Natural killer cell (primary cell): ENCODE measurements around the gene JUND. TPM values are rescaled to one million over a fixed set of nuclear protein-coding genes. Genes with fewer than 3 reads are reported as not detected.

Experiments
- ATAC-seq, 3 donors: fragments of 150-1000 bp in 2 of 3; fragments of 200-7000 bp in 1 of 3; cut with Tn5 transposase; 1 replicate in 1 of 3; 2 replicates in 2 of 3; pipeline ENCODE4 v1.10.0; 2021; ENCODE audit warnings: mild to moderate bottlenecking in 2 of 3, moderate library complexity in 2 of 3
- DNase-seq, 2 donors: peaks; one replicate each; pipeline versions ENCODE4 v3.0.0 to v3.0.0-alpha.2; 2013 to 2021; ENCODE audit warnings: mixed read lengths in 1 of 2
- H3K27ac ChIP-seq: one replicate; pipeline ENCODE4 v1.5.1; 2013; ENCODE audit warnings: mild to moderate bottlenecking, low read length
- H3K27me3 ChIP-seq: one replicate; pipeline ENCODE4 v1.6.1; 2013; ENCODE audit warnings: low read length; ENCODE audit not compliant: control insufficient read depth, insufficient read depth
- H3K36me3 ChIP-seq: one replicate; pipeline ENCODE4 v1.6.1; 2013; ENCODE audit warnings: low read length; ENCODE audit not compliant: control insufficient read depth, insufficient read depth
- H3K4me1 ChIP-seq: one replicate; pipeline ENCODE4 v1.6.1; 2013; ENCODE audit warnings: low read length; ENCODE audit not compliant: control insufficient read depth, insufficient read depth
- H3K4me3 ChIP-seq: one replicate; pipeline ENCODE4 v1.5.1; 2013; ENCODE audit warnings: low read length
- H3K9me3 ChIP-seq: one replicate; pipeline ENCODE4 v1.6.1; 2013; ENCODE audit warnings: low read length; ENCODE audit not compliant: control insufficient read depth, insufficient read depth
- H3K27ac Mint-ChIP-seq, 2 donors: one replicate each; pipeline ENCODE4 v1.8.0; 2022; ENCODE audit warnings: mild to moderate bottlenecking in 2 of 2, mixed read lengths in 2 of 2, moderate library complexity in 1 of 2
- H3K27me3 Mint-ChIP-seq, 2 donors: one replicate each; pipeline ENCODE4 v1.8.0; 2022; ENCODE audit warnings: low read depth in 2 of 2, mixed read lengths in 2 of 2
- H3K36me3 Mint-ChIP-seq: one replicate; pipeline ENCODE4 v1.8.0; 2022; ENCODE audit warnings: mixed read lengths
- H3K4me1 Mint-ChIP-seq, 2 donors: one replicate each; pipeline ENCODE4 v1.8.0; 2022; ENCODE audit warnings: mixed read lengths in 2 of 2
- H3K4me3 Mint-ChIP-seq: one replicate; pipeline ENCODE4 v1.8.0; 2022; ENCODE audit warnings: mild to moderate bottlenecking, moderate library complexity, mixed read lengths
- H3K9me3 Mint-ChIP-seq, 2 donors: one replicate each; pipeline ENCODE4 v1.8.0; 2022; ENCODE audit warnings: mixed read lengths in 2 of 2
- WGBS: methylation state at CpG from one replicate; pipeline ENCODE4 v1.1.7; 2013; ENCODE audit warnings: missing lambda C conversion rate; ENCODE audit not compliant: insufficient coverage; 5-methylcytosine and 5-hydroxymethylcytosine counted together
- intact Hi-C: fragments of 100-400 bp; cut with micrococcal nuclease; formaldehyde crosslinking; loops from one replicate; pipeline ENCODE4 v1.14.2; 2022
- total RNA-seq, 4 donors: library from RNA; stranded (reverse); fragments of 120-200 nt in 1 of 4; gene quantifications; one replicate each; pipeline versions ENCODE4 v1.2.3 to v1.2.4, GENCODE V29; 2013 to 2022
- TF ChIP-seq, protein P1 (sequence below): fragments of 200-600 bp; IDR thresholded peaks from one replicate; pipeline ENCODE4 v1.8.0; 2022; ENCODE audit warnings: antibody characterized with exemption

The JUND gene
- total RNA-seq, 3 donors from 2014 or later (not counting 1 experiment from before 2014, with no cell fraction given): 1,182 to 2,122 (median 1,520) TPM

DNA sequence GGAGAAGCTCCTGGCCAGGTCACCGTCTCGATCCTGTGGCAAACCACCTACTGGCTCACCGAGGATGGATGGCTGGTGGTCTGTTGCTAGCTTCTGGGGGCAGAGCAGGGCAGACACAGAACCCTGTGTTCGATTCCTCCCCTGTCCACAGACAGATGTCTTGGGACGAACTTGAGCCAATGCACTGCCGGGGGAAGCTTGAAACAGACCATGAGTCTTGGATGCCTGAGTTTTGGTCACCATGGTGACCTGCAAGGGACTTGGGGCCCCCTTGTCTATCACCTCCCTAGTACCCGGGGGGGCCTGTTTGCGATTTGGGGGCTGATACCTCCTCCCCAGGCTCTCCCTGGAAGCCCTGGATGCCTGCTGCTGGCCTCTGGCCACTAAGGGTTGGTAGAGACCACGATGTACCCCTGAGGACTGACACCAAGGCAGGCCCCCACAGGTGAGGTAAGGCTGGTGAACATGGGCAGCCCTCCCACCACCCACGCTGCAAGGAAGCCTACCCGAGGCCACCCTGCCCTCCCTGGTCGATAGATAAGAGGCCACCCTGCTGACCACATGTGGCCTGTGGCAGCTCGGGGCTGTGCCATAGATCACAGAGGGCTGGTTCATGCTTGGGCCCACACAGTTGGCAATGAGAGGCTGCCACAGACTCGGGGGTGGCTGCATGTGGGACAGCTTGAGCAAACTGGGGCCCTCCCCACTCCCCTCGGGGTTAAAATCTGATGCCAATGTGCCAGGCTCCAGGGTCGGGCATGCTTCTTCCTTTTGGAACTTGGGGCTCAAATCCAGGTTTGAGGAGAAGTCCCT is 17.9 kb downstream of the JUND start:
- no peaks in the 10 kb centered on the region for H3K27me3 ChIP-seq
- ATAC-seq (no peak), DNase-seq (peak in 1 of 2 donors; percentile 16)
- TF ChIP-seq, protein P1, sequence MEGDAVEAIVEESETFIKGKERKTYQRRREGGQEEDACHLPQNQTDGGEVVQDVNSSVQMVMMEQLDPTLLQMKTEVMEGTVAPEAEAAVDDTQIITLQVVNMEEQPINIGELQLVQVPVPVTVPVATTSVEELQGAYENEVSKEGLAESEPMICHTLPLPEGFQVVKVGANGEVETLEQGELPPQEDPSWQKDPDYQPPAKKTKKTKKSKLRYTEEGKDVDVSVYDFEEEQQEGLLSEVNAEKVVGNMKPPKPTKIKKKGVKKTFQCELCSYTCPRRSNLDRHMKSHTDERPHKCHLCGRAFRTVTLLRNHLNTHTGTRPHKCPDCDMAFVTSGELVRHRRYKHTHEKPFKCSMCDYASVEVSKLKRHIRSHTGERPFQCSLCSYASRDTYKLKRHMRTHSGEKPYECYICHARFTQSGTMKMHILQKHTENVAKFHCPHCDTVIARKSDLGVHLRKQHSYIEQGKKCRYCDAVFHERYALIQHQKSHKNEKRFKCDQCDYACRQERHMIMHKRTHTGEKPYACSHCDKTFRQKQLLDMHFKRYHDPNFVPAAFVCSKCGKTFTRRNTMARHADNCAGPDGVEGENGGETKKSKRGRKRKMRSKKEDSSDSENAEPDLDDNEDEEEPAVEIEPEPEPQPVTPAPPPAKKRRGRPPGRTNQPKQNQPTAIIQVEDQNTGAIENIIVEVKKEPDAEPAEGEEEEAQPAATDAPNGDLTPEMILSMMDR: no peak
- peaks cover 33% of the 10 kb centered on the region for H3K36me3 ChIP-seq
- peaks cover 0 to 5% of the 10 kb centered on the region in 2 donors for H3K4me1 Mint-ChIP-seq
- H3K27ac Mint-ChIP-seq: no peak overlapping the region
- H3K9me3 Mint-ChIP-seq: no peaks in the 10 kb centered on the region
- no peak overlapping the region for H3K4me3 ChIP-seq
- H3K27me3 Mint-ChIP-seq: no peaks in the 10 kb centered on the region
- no peaks in the 10 kb centered on the region for H3K4me1 ChIP-seq
- WGBS: 86% methylated on average over 16 of the region's 16 CpGs
- no peak overlapping the region for H3K27ac ChIP-seq
- no peaks in the 10 kb centered on the region for H3K36me3 Mint-ChIP-seq
- H3K9me3 ChIP-seq: no peaks in the 10 kb centered on the region
- no peak overlapping the region for H3K4me3 Mint-ChIP-seq
- intact Hi-C loops: no loop called here

DNA sequence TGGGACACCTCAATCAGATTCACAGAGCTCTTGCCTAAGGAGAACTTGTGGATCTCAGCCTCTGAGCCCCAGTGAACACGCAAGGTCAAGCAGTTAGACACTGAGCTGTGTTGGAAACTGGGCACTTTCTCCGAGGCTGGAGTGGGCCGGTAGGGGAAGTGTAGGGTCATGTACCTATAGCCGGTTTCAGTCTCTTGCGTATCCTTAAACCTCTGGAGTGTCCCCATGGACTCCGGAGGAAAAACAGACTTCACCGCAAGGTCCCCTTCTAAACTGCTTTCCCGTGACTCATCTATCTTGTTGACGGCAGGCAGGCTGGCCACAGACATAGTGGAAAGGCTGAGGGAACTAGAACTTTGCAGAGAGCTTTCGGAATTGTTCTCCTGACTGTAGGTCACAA is 18.5 kb downstream of the JUND start:
- TF ChIP-seq, protein P1: no peak
- H3K4me3 Mint-ChIP-seq: no peak overlapping the region
- H3K27me3 ChIP-seq: no peaks in the 10 kb centered on the region
- DNase-seq (peak in 1 of 2 donors; percentile 22), ATAC-seq (no peak)
- intact Hi-C loops: no loop called here
- H3K27me3 Mint-ChIP-seq: no peaks in the 10 kb centered on the region
- no peaks in the 10 kb centered on the region for H3K9me3 ChIP-seq
- 96% methylated on average over 10 of the region's 10 CpGs for WGBS
- H3K36me3 ChIP-seq: peaks cover 29% of the 10 kb centered on the region
- no peak overlapping the region for H3K27ac Mint-ChIP-seq
- H3K36me3 Mint-ChIP-seq: no peaks in the 10 kb centered on the region
- H3K4me1 ChIP-seq: no peaks in the 10 kb centered on the region
- H3K9me3 Mint-ChIP-seq: no peaks in the 10 kb centered on the region
- no peaks in the 10 kb centered on the region for H3K4me1 Mint-ChIP-seq
- no peak overlapping the region for H3K4me3 ChIP-seq
- H3K27ac ChIP-seq: no peak overlapping the region

DNA sequence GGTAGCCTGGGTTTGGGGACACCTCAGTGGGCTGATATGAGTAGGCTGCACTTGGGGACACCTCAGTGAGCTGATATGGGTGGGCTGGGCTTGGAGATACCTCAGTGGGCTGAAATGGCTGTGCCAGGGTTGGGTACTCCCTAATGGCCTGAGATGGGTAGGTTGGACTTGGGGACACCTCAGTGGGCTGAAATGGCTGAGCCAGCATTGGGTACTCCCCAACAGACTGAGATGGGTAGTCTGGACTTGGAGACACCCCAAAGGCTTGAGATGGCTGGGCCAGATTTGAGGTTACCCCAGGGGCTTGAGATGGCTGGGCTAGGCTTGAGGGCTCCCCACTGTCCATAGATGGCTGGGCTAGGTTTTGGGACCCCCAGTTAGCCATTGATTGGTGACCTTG is 19.3 kb downstream of the JUND start:
- H3K27ac ChIP-seq: no peak overlapping the region
- intact Hi-C loops: no loop called here
- Mint-ChIP-seq H3K4me3 (no peak overlapping the region), H3K36me3 (no peaks in the 10 kb centered on the region), H3K27ac (no peak overlapping the region), H3K9me3 (no peaks in the 10 kb centered on the region), H3K27me3 (no peaks in the 10 kb centered on the region), H3K4me1 (no peaks in the 10 kb centered on the region)
- no peak for ATAC-seq
- TF ChIP-seq, protein P1: no peak
- H3K36me3 ChIP-seq: peaks cover 26% of the 10 kb centered on the region
- no peaks in the 10 kb centered on the region for H3K27me3 ChIP-seq
- peak in 1 of 2 donors; percentile 13 for DNase-seq
- H3K9me3 ChIP-seq: no peaks in the 10 kb centered on the region
- H3K4me3 ChIP-seq: no peak overlapping the region
- no peaks in the 10 kb centered on the region for H3K4me1 ChIP-seq

DNA sequence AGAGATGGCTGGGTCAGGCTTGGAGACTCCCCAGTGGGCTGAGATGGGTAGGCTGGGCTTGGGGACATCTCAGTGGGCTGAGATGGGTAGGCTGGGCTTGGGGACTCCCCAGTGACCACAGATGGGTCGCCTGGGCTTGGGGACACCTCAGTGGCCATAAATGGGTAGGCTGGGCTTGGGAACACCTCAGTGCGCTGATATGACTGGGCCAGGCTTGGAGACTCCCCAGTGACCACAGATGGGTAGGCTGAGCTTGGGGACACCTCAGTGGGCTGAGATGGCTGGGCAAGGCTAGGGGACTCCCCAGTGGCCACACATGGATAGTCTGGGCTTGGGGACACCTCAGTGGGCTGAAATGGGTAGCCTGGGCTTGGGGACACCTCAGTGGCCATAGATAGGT is 19.9 kb downstream of the JUND start:
- Mint-ChIP-seq H3K36me3 (no peaks in the 10 kb centered on the region), H3K4me3 (no peak overlapping the region), H3K4me1 (no peaks in the 10 kb centered on the region), H3K9me3 (no peaks in the 10 kb centered on the region), H3K27ac (no peak overlapping the region), H3K27me3 (no peaks in the 10 kb centered on the region)
- WGBS: 88% methylated on average over 2 of the region's 2 CpGs
- no peak for ATAC-seq
- Histone ChIP-seq H3K27ac (no peak overlapping the region), H3K4me3 (no peak overlapping the region), H3K27me3 (no peaks in the 10 kb centered on the region), H3K4me1 (no peaks in the 10 kb centered on the region), H3K9me3 (no peaks in the 10 kb centered on the region), H3K36me3 (peaks cover 20% of the 10 kb centered on the region)
- intact Hi-C loops: no loop called here
- TF ChIP-seq, protein P1: no peak
- no peak for DNase-seq
